Stimulated activated CD4-positive, alpha-beta T cell treated with anti-CD3 and anti-CD28 coated beads, Interleukin-15, amount 100 ng/mL, for 48 hours (primary cell): ENCODE data around the gene MEA1.

Experiments
- DNase-seq, 2 donors: peaks; one replicate each; pipeline ENCODE4 v3.0.0-alpha.2; 2020; ENCODE audit warnings: low read depth in 2 of 2

The MEA1 gene

GRCh38 chr6:43038727-43039126 is 25.0 kb upstream of the MEA1 start:
- no peak for DNase-seq

GRCh38 chr6:43037706-43038105 is 24.0 kb upstream of the MEA1 start:
- DNase-seq: no peak

GRCh38 chr6:43037197-43037596 is 23.5 kb upstream of the MEA1 start:
- DNase-seq: no peak

- DNase-seq: no peak
These were observed 23.0 kb upstream of the MEA1 start for GRCh38 chr6:43036712-43037111.

- no peak for DNase-seq
These were observed 21.9 kb upstream of the MEA1 start for GRCh38 chr6:43035495-43036194.

- no peak for DNase-seq
These were observed 20.4 kb upstream of the MEA1 start for GRCh38 chr6:43034190-43034525.

GRCh38 chr6:43033496-43034189 is 19.9 kb upstream of the MEA1 start:
- DNase-seq: no peak

- no peak for DNase-seq
These were observed 18.6 kb upstream of the MEA1 start for GRCh38 chr6:43032326-43032725.

- no peak for DNase-seq
These were observed 15.4 kb upstream of the MEA1 start for GRCh38 chr6:43029120-43029519.

- no peak for DNase-seq
These were observed 12.6 kb upstream of the MEA1 start for GRCh38 chr6:43026365-43026764.

- no peak for DNase-seq
These were observed 10.7 kb upstream of the MEA1 start for GRCh38 chr6:43024436-43024835.

GRCh38 chr6:43021270-43022047 is 7.7 kb upstream of the MEA1 start, which contains the start of gene RRP36:
Gene RRP36 (plus strand): TSS chr6:43021623. CDS start chr6:43021655, 32 bp downstream.
- peak; percentile 31 to 51 for DNase-seq

- DNase-seq: no peak
These were observed 7.1 kb upstream of the MEA1 start for GRCh38 chr6:43020847-43021246.

GRCh38 chr6:43020052-43020705 is 6.4 kb upstream of the MEA1 start:
- no peak for DNase-seq

GRCh38 chr6:43019152-43019551 is 5.4 kb upstream of the MEA1 start:
- DNase-seq: no peak

- no peak for DNase-seq
These were observed 3.2 kb upstream of the MEA1 start for GRCh38 chr6:43016943-43017334.

- no peak for DNase-seq
These were observed 2.6 kb upstream of the MEA1 start for GRCh38 chr6:43016176-43016942.

- DNase-seq: no peak
These were observed 726 bp upstream of the MEA1 start for GRCh38 chr6:43014434-43014909.

GRCh38 chr6:43013097-43013842 is 476 bp downstream of the MEA1 start:
- no peak for DNase-seq

GRCh38 chr6:43012364-43012763 is 1.4 kb downstream of the MEA1 start:
- no peak for DNase-seq

- no peak for DNase-seq
These were observed 2.5 kb downstream of the MEA1 start for GRCh38 chr6:43011207-43011606.
